AG04449 (cell line): ENCODE measurements around the gene SETD2.
"Not testable (repeated sequence)": the region's sequence is repeated elsewhere in the genome, so short reads cannot be mapped to it uniquely, and the experiment has no call there.

ENCODE experiments used
- CTCF ChIA-PET: fragments of 350-600 bp; formaldehyde crosslinking; extraction: SDS; loops from one replicate; lab custom pipeline; 2021; ENCODE audit warnings: antibody characterized with exemption; lab: Yijun Ruan, JAX
- POLR2A ChIA-PET: fragments of 400-600, 350-600 bp; formaldehyde crosslinking; extraction: SDS; loops from one replicate; lab custom pipeline; 2020; ENCODE audit warnings: antibody characterized with exemption, inconsistent platforms; lab: Yijun Ruan, JAX
- DNase-seq: peaks from one replicate; pipeline ENCODE4 v3.0.0-alpha.2; 2010; ENCODE audit warnings: low read depth, low spot score
- H3K4me3 ChIP-seq: 2 replicates; pipeline ENCODE4 v1.5.1; 2011; ENCODE audit warnings: low read depth, mild to moderate bottlenecking, control low read depth, low read length
- TF ChIP-seq, protein P1 (sequence below): IDR thresholded peaks from one replicate; pipeline ENCODE4 v1.5.1; 2011; ENCODE audit warnings: mild to moderate bottlenecking, moderate library complexity, low read length, control low read depth, inconsistent platforms; ENCODE audit not compliant: insufficient read depth; ENCODE audit errors: missing control alignments

The SETD2 gene

DNA sequence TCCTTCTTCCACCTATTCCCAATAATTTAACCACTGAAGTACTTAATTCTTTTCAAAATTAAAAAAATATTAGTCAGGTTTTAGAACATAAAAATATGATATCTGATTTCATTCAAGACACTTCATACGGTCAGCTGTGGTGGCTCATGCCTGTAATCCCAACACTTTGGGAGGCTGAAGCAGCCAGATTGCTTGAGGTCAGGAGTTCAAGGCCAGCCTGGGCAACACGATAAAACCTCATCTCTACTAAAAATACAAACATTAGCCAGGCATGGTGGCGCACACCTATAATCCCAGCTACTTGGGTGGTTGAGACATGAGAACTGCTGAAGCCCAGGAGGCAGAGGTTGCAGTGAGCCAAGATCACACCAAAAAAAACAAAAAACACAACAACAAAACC lies 127.8 kb downstream of the SETD2 start:
- H3K4me3 ChIP-seq: no peak overlapping the region
- TF ChIP-seq, protein P1, sequence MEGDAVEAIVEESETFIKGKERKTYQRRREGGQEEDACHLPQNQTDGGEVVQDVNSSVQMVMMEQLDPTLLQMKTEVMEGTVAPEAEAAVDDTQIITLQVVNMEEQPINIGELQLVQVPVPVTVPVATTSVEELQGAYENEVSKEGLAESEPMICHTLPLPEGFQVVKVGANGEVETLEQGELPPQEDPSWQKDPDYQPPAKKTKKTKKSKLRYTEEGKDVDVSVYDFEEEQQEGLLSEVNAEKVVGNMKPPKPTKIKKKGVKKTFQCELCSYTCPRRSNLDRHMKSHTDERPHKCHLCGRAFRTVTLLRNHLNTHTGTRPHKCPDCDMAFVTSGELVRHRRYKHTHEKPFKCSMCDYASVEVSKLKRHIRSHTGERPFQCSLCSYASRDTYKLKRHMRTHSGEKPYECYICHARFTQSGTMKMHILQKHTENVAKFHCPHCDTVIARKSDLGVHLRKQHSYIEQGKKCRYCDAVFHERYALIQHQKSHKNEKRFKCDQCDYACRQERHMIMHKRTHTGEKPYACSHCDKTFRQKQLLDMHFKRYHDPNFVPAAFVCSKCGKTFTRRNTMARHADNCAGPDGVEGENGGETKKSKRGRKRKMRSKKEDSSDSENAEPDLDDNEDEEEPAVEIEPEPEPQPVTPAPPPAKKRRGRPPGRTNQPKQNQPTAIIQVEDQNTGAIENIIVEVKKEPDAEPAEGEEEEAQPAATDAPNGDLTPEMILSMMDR: no peak
- CTCF ChIA-PET: interaction anchor here (1.1 to 2.0 kb wide), 3 partner anchors 8 to 33 kb away, joined by 3 to 5 read pairs (median 4); no protein-coding TSS in a partner anchor
- POLR2A ChIA-PET: interaction anchor here (0.5 kb wide), 1 partner anchor 17 kb away, joined by 3 read pairs; no protein-coding TSS in a partner anchor
- no peak for DNase-seq

DNA sequence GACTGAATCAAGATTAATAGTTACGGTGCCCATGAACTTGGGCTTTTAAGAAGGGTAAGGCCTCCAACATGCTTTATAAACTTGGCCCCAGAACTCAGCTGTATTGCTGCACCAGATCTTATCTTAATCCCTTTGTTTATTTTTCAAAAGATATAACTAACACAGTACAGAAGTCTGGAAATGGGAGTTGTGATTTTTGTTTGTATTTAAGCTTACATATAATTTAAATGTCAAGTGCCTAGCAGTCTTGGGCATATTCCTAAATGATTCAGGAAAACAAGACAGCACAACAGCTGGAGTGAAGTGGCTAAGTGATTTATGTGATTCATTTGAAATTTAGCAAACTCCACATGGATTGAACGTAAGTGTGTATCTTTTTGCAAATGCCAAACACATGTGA lies 128.3 kb downstream of the SETD2 start:
- POLR2A ChIA-PET: interaction anchor here (0.5 kb wide), 1 partner anchor 17 kb away, joined by 3 read pairs; no protein-coding TSS in a partner anchor
- DNase-seq: no peak
- TF ChIP-seq, protein P1: no peak
- CTCF ChIA-PET: interaction anchor here (1.0 to 2.0 kb wide), 4 partner anchors 9 to 112 kb away, joined by 3 to 5 read pairs (median 4); no protein-coding TSS in a partner anchor
- no peak overlapping the region for H3K4me3 ChIP-seq

DNA sequence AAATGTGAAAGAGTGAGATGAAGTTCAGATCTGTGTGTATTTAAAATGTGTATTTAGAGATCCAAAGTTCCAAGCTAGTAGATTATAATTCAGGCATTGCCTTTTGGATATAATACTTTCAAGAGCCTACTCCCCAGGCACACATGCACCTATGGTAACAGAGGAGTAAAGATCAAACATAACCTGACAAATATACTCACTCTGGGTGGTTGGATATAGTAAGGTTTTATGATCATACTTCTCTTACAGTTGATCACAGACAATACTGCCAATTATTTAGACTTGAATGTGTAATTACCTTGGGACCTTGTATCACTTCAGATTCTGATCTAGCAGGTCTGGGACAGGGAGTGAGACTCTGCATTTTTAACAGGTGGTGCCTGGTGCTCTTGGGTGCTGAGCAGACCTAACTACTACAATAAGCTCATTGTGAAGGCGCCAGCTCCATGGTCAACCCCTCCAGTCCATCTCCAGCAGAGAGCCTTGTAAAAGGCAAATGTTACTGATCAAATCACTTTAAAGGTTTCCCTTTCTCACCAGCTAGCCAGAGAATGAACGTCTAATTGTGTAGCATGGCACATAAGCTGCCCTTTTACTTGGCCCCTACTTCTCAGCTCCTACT lies 128.9 kb downstream of the SETD2 start:
- ChIA-PET POLR2A (no interaction called here), CTCF (interaction anchor here (1.0 to 2.0 kb wide), 3 partner anchors 9 to 112 kb away, joined by 3 to 5 read pairs (median 4); no protein-coding TSS in a partner anchor)
- no peak overlapping the region for H3K4me3 ChIP-seq
- no peak for DNase-seq
- TF ChIP-seq, protein P1: no peak

DNA sequence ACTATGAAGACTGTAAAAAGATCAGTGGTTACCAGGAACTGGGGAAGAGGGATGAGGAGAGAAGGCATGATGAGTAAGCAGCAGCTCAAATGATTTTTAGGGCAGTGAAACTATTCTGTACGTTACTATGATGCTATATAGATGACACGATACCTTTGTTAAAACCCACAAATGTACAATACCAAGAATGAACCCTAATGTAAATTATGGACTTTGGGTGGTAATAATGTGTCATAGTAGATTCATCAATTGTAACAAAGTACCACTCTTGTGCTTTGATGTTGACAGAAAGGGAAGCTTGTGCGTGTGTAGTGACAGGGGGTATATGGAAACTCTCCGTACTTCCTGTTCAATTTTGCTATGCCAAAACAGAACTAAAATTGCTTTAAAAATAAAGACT lies 132.9 kb downstream of the SETD2 start:
- POLR2A ChIA-PET, H3K4me3 ChIP-seq, DNase-seq, CTCF ChIA-PET: not testable (repeated sequence)

DNA sequence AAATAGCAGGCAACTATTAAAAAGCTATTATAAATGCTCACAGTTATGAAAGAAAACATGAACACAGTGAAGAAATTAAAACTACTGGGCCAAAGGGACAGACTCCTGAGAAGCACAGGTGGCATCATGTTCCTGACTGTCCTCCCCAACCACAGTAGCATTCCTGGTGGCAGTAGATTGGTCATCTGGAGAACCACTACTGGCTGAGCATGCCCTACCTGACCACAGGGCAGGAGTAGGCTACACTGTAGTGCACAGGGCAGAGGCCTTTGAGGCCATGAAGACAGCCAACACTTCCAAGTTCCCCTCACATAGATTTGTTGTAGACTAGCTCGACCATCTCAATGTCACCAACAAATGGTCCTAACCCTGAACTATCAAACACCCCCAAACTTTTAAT lies 135.2 kb downstream of the SETD2 start:
- TF ChIP-seq, protein P1: no peak
- no peak for DNase-seq
- H3K4me3 ChIP-seq: no peak overlapping the region
- ChIA-PET POLR2A (no interaction called here), CTCF (interaction anchor here (1.3 to 1.5 kb wide), 3 partner anchors 9 to 105 kb away, joined by 4 to 5 read pairs (median 4); no protein-coding TSS in a partner anchor)

DNA sequence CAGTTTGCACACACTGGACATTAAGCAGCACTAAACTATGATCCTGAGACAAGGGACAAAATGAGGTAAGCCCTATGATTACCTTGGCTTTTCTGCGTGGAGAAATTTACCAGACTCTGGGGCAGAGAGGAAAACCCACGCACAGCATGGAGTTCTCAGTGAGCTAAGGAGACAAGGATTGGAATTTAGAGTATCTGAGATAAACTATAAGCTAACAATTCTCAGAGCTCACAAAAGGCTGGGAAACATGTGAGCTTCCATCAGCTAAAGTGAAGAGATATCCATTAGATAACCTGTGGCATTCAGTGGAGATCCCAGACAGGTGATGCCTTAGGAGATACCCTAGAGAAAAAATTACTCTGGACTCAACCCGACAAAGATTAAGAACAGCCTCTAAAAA lies 135.8 kb downstream of the SETD2 start:
- TF ChIP-seq, protein P1: no peak
- no peak overlapping the region for H3K4me3 ChIP-seq
- no peak for DNase-seq
- POLR2A ChIA-PET: no interaction called here
- CTCF ChIA-PET: interaction anchor here (1.3 to 1.5 kb wide), 2 partner anchors 9 to 105 kb away, joined by 4 to 5 read pairs; no protein-coding TSS in a partner anchor

DNA sequence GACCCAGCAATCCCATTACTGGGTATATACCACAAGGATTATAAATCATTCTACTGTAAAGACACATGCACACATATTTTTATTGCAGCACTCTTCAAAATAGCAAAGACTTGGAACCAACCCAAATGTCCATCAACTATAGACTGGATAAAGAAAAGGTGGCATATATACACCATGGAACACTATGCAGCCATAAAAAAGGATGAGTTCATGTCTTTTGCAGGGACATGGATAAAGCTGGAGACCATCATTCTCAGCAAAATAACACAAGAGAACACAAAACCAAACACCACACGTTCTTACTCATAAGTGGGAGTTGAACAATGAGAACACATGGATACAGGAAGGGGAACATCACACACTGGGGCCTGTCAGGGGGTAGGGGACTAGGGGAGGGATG lies 137.5 kb downstream of the SETD2 start:
- POLR2A ChIA-PET, DNase-seq, CTCF ChIA-PET, H3K4me3 ChIP-seq: not testable (repeated sequence)
